Progenitor cell of endocrine pancreas (in vitro differentiated cells): Measurements from ENCODE around the gene NBAS. TPM values are rescaled to one million over a fixed set of nuclear protein-coding genes. Genes with fewer than 3 reads are reported as not detected.

ENCODE experiments used
- DNase-seq: peaks from one replicate; pipeline ENCODE4 v3.0.0; 2021; ENCODE audit warnings: low spot score; ENCODE audit not compliant: unreplicated experiment
- H3K27ac Mint-ChIP-seq: 2 replicates; pipeline ENCODE4 v1.8.0; 2021; ENCODE audit warnings: mild to moderate bottlenecking, moderate library complexity, mixed read lengths
- H3K27me3 Mint-ChIP-seq: 2 replicates; pipeline ENCODE4 v1.8.0; 2021; ENCODE audit warnings: mixed read lengths
- H3K36me3 Mint-ChIP-seq: 2 replicates; pipeline ENCODE4 v1.8.0; 2022; ENCODE audit warnings: mixed read lengths; ENCODE audit not compliant: insufficient read depth
- H3K4me1 Mint-ChIP-seq: 2 replicates; pipeline ENCODE4 v1.8.0; 2021; ENCODE audit warnings: low read depth, mixed read lengths
- H3K4me3 Mint-ChIP-seq: 2 replicates; pipeline ENCODE4 v1.8.0; 2021; ENCODE audit warnings: low read depth, mild to moderate bottlenecking, moderate library complexity, mixed read lengths
- H3K9me3 Mint-ChIP-seq: 2 replicates; pipeline ENCODE4 v1.8.0; 2021; ENCODE audit warnings: low read depth, mixed read lengths
- total RNA-seq: library from RNA; stranded (reverse); gene quantifications from 2 replicates; pipeline ENCODE4 v1.2.1, GENCODE V29; 2021
- TF ChIP-seq, protein P1 (sequence below): fragments of 200-600 bp; sonication (generic); IDR thresholded peaks from one replicate; pipeline ENCODE4 v1.5.0; 2021; ENCODE audit warnings: antibody characterized with exemption, mild to moderate bottlenecking; ENCODE audit not compliant: unreplicated experiment

Gene NBAS
- total RNA-seq, 1 donor from 2014 or later, result 63.0 TPM

- H3K4me3 Mint-ChIP-seq, result no peak overlapping the region
- no peak overlapping the region for H3K27ac Mint-ChIP-seq
- TF ChIP-seq, protein P1, sequence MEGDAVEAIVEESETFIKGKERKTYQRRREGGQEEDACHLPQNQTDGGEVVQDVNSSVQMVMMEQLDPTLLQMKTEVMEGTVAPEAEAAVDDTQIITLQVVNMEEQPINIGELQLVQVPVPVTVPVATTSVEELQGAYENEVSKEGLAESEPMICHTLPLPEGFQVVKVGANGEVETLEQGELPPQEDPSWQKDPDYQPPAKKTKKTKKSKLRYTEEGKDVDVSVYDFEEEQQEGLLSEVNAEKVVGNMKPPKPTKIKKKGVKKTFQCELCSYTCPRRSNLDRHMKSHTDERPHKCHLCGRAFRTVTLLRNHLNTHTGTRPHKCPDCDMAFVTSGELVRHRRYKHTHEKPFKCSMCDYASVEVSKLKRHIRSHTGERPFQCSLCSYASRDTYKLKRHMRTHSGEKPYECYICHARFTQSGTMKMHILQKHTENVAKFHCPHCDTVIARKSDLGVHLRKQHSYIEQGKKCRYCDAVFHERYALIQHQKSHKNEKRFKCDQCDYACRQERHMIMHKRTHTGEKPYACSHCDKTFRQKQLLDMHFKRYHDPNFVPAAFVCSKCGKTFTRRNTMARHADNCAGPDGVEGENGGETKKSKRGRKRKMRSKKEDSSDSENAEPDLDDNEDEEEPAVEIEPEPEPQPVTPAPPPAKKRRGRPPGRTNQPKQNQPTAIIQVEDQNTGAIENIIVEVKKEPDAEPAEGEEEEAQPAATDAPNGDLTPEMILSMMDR, result no peak
- H3K27me3 Mint-ChIP-seq, result no peaks in the 10 kb centered on the region
- H3K36me3 Mint-ChIP-seq, result no peaks in the 10 kb centered on the region
- no peaks in the 10 kb centered on the region for H3K9me3 Mint-ChIP-seq
- peaks cover 18% of the 10 kb centered on the region for H3K4me1 Mint-ChIP-seq
- DNase-seq, result no peak
These were observed 414.2 kb downstream of the NBAS start for GRCh38 chr2:15146960-15147359.

- no peak overlapping the region for H3K4me3 Mint-ChIP-seq
- H3K36me3 Mint-ChIP-seq, result no peaks in the 10 kb centered on the region
- H3K27ac Mint-ChIP-seq, result no peak overlapping the region
- no peak for DNase-seq
- no peaks in the 10 kb centered on the region for H3K27me3 Mint-ChIP-seq
- no peaks in the 10 kb centered on the region for H3K9me3 Mint-ChIP-seq
- TF ChIP-seq, protein P1, result no peak
- peaks cover 19% of the 10 kb centered on the region for H3K4me1 Mint-ChIP-seq
These were observed 415.2 kb downstream of the NBAS start for GRCh38 chr2:15145919-15146318.

DNA sequence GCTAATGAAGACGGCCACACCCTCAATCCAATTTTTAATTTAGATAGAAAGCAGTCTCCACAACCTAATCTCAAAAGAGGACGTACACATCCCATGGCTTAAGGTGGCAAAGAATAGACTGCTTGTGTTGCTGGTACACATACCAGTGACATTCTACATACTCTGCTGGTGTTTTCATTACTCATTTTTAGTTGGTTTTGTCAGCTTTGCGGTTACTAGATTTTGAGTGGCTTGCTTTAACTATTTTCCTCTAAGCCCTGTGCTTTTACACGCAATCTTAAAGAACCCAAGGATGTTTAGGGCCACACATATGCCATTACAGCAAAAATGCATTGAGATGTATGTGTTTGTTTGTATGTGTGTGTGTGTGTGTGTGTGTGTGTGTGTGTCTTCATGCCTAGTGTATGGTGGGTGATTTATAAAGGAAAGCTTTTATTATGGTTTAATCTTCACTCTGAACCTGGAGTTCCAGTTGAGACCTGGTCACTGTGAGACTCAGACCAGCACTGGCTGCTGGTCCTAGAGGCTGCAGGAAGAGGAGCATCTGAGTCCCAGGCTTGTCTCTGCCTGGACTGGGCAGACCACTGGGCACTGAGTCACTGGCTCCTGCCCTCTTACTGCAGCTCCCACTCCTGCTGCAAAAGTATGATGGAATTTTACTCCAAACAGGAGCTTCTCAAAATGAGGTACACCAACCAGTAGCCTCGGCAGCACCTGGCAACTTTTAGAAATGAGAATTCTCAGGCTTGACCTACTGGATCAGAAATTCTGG is 415.9 kb downstream of the NBAS start:
- peaks cover 19% of the 10 kb centered on the region for H3K4me1 Mint-ChIP-seq
- DNase-seq, result no peak
- no peak overlapping the region for H3K4me3 Mint-ChIP-seq
- H3K36me3 Mint-ChIP-seq, result no peaks in the 10 kb centered on the region
- no peaks in the 10 kb centered on the region for H3K27me3 Mint-ChIP-seq
- H3K27ac Mint-ChIP-seq, result no peak overlapping the region
- no peaks in the 10 kb centered on the region for H3K9me3 Mint-ChIP-seq
- TF ChIP-seq, protein P1, result no peak

DNA sequence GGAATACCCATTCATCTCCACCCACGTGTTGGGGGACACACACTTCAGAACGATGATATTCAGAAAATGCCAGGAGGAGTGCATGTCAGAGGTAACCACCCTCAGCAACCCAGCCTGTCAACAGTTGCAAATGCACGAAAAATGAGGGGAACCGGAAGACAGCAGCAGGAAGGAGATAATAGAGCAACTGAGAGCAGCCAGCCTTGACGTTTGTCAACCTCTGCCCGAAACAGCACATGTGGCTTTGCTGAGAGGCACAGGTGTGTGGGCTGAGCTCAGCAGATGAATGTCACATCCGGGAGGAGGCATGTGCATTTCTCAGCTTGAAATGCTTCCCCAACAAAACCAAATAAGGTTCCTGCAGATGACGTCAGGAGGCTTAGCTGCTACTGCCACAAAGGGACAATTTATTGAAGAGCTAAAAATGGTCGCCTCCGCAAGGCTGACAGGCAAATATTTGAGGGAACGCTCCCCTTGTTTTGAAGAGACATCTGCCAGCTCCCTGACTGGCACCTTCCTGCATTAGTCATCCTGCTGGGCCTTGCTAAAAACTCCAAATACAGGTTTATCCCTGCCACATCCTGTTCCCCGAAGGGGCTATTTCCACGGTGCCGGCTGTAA is 419.0 kb downstream of the NBAS start:
- H3K27ac Mint-ChIP-seq, result no peak overlapping the region
- H3K4me1 Mint-ChIP-seq, result peaks cover 13% of the 10 kb centered on the region

DNA sequence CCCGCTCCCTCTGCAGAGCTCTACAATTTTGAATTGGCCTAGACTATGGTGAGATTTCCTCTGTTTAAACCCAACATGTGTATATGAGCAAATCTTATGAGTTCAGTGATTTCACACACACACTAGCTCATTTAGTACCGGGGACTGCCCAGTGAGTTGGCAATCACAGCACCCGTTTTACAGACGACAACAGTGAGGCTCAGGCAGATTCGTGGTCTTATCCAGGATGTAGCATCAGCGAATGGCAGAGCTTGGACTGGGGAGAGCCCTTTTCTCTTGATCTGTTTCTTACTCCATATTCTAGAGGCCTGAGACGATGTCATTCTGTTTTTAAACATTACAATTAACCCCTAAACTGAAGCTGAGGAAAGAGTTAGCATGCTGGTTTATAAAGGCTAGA is 419.9 kb downstream of the NBAS start:
- Mint-ChIP-seq H3K4me3 (no peak overlapping the region), H3K9me3 (no peaks in the 10 kb centered on the region), H3K27me3 (no peaks in the 10 kb centered on the region), H3K4me1 (peaks cover 13% of the 10 kb centered on the region), H3K36me3 (no peaks in the 10 kb centered on the region), H3K27ac (no peak overlapping the region)
- TF ChIP-seq, protein P1, result no peak
- DNase-seq, result no peak

More for the DNA sequence above, 419.0 kb downstream of the NBAS start:
- H3K27me3 Mint-ChIP-seq, result no peaks in the 10 kb centered on the region
- TF ChIP-seq, protein P1, result no peak
- no peak overlapping the region for H3K4me3 Mint-ChIP-seq
- no peaks in the 10 kb centered on the region for H3K9me3 Mint-ChIP-seq
- no peaks in the 10 kb centered on the region for H3K36me3 Mint-ChIP-seq
- DNase-seq, result no peak
